Activated naive CD4-positive, alpha-beta T cell treated with anti-CD3 and anti-CD28 coated beads, Interleukin-2, amount 50 U/mL, for 24 hours (primary cell): ENCODE results near the gene MEF2B.
"Not testable (repeated sequence)": the region's sequence is repeated elsewhere in the genome, so short reads cannot be mapped to it uniquely, and the experiment has no call there.

Experiments used
- H3K27ac Mint-ChIP-seq: one replicate; pipeline ENCODE4 v1.8.0; 2021; ENCODE audit warnings: mild to moderate bottlenecking, mixed read lengths
- H3K27me3 Mint-ChIP-seq: one replicate; pipeline ENCODE4 v1.8.0; 2021; ENCODE audit warnings: mixed read lengths
- H3K36me3 Mint-ChIP-seq: one replicate; pipeline ENCODE4 v1.8.0; 2021; ENCODE audit warnings: mixed read lengths
- H3K4me1 Mint-ChIP-seq: one replicate; pipeline ENCODE4 v1.8.0; 2021; ENCODE audit warnings: mixed read lengths
- H3K4me3 Mint-ChIP-seq: one replicate; pipeline ENCODE4 v1.8.0; 2021; ENCODE audit warnings: mild to moderate bottlenecking, mixed read lengths
- H3K9me3 Mint-ChIP-seq: one replicate; pipeline ENCODE4 v1.8.0; 2021; ENCODE audit warnings: mixed read lengths

MEF2B gene

DNA sequence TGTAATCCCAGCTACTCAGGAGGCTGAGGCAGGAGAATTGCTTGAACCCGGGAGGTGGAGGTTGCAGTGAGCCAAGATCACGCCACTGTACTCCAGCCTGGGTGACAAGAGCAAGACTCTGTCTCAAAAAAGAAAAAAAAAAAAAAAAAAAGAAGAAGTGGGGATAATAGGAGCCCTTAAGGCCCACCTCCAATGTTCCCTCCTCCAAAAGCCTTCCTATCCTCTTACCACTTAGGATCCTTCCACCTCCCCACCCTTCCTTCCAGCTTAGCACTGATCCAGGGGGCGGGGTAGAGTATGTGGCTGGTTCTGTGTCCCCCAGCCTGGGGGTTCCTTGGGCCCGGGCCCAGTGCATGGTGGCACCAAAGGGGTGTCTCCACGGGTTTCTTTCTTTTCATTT is 3.2 kb upstream of the MEF2B start:
- H3K9me3 Mint-ChIP-seq, H3K27me3 Mint-ChIP-seq, H3K36me3 Mint-ChIP-seq, H3K4me3 Mint-ChIP-seq, H3K27ac Mint-ChIP-seq: not testable (repeated sequence)
- peaks cover 19% of the 10 kb centered on the region for H3K4me1 Mint-ChIP-seq

DNA sequence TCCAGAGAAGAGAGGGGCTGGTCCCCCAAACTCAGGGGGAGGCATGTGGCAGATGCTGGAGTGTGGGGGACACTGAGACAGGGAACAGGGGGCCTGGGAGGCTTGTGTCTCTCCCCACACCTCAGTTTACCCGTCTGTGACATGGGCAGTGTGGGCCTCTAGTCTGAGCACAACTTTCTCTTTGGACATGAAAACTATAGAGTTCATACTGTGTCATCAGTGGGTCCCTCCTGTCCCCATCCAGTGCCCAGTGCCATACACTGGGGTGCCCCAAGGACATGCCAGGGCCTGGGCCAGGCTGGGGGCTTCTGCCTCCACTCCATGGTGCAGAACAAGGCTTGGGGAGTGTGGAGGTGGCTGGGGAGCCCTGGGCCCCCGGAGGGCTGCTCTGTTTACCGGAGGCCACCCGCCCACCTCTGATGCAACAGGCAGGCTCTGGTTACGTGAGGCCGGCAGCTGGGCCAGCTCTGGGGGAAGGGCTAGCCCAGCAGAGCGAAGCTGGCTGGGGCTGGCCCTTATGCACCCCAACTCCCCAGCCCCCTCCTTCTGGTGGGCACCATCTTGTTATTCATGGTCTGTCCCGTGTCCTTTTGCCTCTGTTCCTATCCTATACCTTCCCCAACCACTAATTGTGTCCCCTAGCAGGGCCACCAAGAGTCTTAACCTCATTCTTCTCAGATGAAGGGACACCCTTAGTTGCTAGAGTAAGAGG is 1.9 kb upstream of the MEF2B start:
- no peak overlapping the region for H3K4me3 Mint-ChIP-seq
- H3K27ac Mint-ChIP-seq: no peak overlapping the region
- H3K36me3 Mint-ChIP-seq: no peaks in the 10 kb centered on the region
- no peaks in the 10 kb centered on the region for H3K9me3 Mint-ChIP-seq
- H3K27me3 Mint-ChIP-seq: no peaks in the 10 kb centered on the region
- peaks cover 19% of the 10 kb centered on the region for H3K4me1 Mint-ChIP-seq

DNA sequence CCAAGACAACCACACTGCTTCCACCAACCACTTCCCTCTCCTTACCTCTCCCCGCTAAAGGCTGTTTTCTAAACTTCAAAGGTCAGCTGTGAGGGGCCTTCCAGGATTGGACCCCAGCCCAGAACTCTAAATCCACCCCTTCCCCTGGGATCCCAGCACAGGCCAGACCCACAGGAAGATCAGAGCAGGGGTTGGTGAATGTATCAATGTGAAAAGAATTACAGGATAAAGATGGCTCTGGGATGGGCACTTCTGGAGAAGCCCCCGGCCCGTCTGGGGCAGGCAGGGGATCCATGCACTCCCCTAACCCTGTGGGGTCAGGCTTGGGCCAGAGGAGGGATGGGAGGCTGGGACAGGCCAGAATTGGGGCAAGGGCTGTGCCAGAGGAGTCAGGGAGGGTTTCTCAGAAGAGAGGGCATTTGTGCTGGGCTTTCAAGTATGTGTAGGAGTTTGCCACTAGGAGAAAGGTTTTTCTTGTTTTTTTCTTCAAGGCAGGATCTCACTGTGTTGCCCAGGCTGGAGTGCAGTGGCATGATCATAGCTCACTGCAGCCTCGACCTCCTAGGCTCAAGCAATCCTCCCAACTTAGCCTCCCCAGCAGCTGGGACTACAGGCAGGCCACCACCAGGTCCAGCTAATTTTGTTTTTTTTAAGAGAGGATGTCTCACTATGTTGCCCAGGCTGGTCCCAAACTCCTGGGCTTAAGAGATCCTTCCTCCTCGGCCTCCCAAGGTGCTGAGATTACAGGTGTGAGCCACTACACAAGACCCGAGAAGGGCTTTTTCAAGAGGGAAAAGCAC is 1.0 kb upstream of the MEF2B start:
- peak overlapping the region; percentile 59 for H3K27ac Mint-ChIP-seq
- peak overlapping the region; percentile 75 for H3K4me3 Mint-ChIP-seq
- no peaks in the 10 kb centered on the region for H3K9me3 Mint-ChIP-seq
- peaks cover 19% of the 10 kb centered on the region for H3K4me1 Mint-ChIP-seq
- H3K36me3 Mint-ChIP-seq: no peaks in the 10 kb centered on the region
- H3K27me3 Mint-ChIP-seq: no peaks in the 10 kb centered on the region

DNA sequence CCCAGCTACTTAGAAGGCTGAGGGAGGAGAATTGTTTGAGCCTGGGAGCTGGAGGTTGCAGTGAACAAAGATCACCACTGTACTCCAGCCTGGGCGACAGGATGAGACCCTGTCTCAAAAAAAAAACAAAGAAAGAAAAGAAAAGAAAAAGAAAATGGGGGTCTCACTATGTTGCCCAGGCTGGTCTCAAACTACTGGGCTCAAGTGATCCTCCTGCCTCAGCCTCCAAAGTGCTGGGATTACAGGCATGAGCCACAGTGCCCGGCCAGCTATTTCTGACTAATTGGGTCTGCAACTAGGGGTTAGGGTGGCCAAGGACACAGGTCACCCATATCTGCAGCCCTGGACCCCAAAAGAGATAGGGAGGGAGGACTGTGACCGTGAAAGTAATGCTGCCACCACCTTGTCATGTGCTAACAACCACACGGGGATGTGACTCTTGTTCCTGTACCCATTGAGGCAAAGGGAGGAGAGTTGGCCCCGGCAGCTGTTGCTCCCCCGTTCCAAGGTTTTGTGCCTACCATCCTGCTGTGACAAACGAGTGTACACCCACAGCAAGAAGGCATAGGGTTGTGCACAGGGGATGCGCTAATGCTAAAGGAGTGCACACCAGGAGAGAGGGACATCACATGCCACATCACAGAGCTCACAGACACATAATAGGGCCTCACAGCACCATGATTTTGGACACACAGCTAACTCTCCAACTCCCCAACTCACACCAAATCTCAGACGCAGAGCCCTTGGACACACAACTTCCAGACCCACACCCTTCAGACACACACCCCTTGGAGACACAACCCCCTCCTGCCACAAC is 619 bp downstream of the MEF2B start:
- H3K9me3 Mint-ChIP-seq: no peaks in the 10 kb centered on the region
- no peak overlapping the region for H3K27ac Mint-ChIP-seq
- H3K27me3 Mint-ChIP-seq: no peaks in the 10 kb centered on the region
- H3K4me3 Mint-ChIP-seq: peak overlapping the region; percentile 75
- no peaks in the 10 kb centered on the region for H3K36me3 Mint-ChIP-seq
- peaks cover 19% of the 10 kb centered on the region for H3K4me1 Mint-ChIP-seq

DNA sequence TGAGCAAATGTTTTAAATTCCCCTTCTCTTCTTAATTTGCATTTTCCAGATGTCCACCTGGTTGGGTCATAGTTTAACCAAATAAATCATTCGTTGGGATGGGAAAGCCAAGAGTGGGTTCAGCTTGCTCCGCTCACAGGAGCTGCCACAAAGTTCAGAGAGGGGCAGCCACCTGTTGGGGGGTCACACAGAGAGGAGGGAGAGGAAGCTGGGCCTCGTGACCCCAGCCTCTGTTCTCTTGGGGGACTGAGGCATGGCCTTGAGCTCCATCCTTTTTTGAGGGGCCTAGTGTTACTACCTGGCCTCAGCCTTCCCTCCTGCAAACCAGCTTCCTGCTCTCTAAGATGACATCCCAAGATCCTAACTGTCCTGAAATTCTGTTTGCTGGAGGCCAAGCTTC is 2.5 kb downstream of the MEF2B start:
- H3K9me3 Mint-ChIP-seq: no peaks in the 10 kb centered on the region
- no peaks in the 10 kb centered on the region for H3K27me3 Mint-ChIP-seq
- H3K4me3 Mint-ChIP-seq: no peak overlapping the region
- H3K27ac Mint-ChIP-seq: no peak overlapping the region
- H3K4me1 Mint-ChIP-seq: peaks cover 19% of the 10 kb centered on the region
- no peaks in the 10 kb centered on the region for H3K36me3 Mint-ChIP-seq

DNA sequence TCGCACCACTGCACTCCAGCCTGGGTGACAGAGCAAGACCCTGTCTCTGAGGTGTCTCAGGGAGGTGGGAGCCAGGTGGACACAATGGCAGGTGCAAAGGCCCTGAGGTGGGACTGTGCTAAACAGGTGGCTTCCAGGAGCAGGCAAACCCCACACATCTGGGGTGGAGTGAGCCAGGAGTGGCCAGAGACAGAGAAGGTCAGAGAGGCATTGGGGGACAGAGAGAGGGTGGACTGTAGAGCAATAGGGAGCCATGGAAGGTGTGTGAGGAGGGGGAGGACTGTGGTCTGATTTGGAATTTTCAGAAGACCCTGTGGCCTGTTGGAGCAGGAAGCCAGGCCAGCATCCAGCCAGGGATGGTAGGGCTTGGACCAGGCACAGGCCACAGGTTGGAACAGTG is 4.7 kb downstream of the MEF2B start:
- no peak overlapping the region for H3K27ac Mint-ChIP-seq
- H3K27me3 Mint-ChIP-seq: no peaks in the 10 kb centered on the region
- H3K9me3 Mint-ChIP-seq: no peaks in the 10 kb centered on the region
- peaks cover 18% of the 10 kb centered on the region for H3K4me1 Mint-ChIP-seq
- H3K4me3 Mint-ChIP-seq: no peak overlapping the region
- no peaks in the 10 kb centered on the region for H3K36me3 Mint-ChIP-seq

DNA sequence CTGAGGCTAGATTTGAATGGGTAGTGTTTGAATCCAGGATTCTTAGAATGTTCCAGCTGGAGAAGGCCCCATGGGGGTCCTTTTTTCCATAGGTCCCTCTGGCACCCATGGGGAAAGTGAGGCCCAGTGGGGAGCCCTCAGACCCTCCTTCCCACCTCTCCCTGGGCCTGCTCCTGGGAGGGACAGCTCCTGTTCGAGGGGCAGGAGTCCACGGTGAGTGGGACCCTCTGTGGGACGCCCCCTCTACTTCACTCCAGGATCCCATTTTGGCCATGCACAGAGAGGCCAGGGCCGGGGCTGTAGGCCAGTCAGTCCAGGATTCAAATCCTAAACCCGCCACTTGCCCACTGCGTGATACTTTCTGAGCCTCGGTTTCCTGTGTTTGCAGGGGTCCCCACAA is 7.6 kb downstream of the MEF2B start:
- Mint-ChIP-seq H3K27me3 (no peaks in the 10 kb centered on the region), H3K9me3 (no peaks in the 10 kb centered on the region), H3K27ac (no peak overlapping the region)

DNA sequence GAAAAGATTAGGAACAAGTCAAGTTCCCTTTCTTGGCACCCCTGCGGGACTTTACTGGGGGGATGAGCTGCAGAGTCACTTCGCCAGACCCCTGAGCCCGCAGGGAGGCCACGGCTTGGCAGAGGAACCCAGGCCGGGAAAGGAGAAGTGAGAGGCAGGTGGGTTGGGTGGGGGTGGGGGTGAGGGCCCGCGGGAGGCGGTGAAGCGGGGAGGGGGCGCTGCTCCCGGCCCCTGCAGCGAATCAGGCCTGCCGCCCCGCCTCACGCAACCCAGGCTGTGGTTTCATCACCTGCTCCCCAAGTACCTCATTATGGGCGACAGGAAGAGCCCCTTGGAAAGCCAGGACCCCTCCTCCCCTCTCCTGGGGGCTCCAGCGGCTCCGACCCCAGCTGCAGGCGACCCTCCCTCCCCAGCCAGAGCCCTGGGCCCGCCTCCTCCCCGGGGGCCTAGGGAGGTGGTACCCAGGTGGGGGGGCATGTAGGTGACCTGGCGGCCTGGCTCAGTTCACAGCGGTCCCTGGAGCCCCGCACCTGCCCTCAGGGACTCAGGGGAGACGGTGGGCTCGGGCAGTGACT is 9.5 kb downstream of the MEF2B start:
- H3K4me3 Mint-ChIP-seq: no peak overlapping the region
- H3K9me3 Mint-ChIP-seq: no peaks in the 10 kb centered on the region
- H3K27me3 Mint-ChIP-seq: no peaks in the 10 kb centered on the region
- peaks cover 5% of the 10 kb centered on the region for H3K36me3 Mint-ChIP-seq
- H3K27ac Mint-ChIP-seq: no peak overlapping the region
- peaks cover 4% of the 10 kb centered on the region for H3K4me1 Mint-ChIP-seq

More for the DNA sequence above, 7.6 kb downstream of the MEF2B start:
- peaks cover 4% of the 10 kb centered on the region for H3K4me1 Mint-ChIP-seq
- H3K4me3 Mint-ChIP-seq: no peak overlapping the region
- no peaks in the 10 kb centered on the region for H3K36me3 Mint-ChIP-seq

DNA sequence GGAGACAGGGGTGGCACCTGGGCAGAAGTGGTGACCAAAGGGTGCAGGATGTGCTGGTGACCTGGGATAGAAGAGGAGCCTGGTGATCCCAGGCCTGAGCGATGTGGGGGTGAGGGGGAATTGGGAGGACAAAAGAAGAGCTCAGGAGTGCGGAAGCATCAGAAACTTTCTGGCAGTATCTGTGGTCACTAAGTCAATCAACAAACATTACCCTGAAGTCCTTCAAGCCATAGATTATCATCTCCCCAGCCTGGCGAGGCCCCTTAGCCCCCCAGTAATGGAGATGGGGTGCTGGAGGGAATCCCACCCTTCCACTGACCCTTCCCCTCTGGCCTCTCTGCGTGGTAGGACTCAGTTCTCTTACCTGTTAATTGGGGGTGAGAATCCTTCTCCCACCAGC is 10.5 kb downstream of the MEF2B start:
- no peak overlapping the region for H3K4me3 Mint-ChIP-seq
- no peak overlapping the region for H3K27ac Mint-ChIP-seq
- H3K27me3 Mint-ChIP-seq: no peaks in the 10 kb centered on the region
- H3K9me3 Mint-ChIP-seq: no peaks in the 10 kb centered on the region
- H3K36me3 Mint-ChIP-seq: peaks cover 5% of the 10 kb centered on the region
- peaks cover 4% of the 10 kb centered on the region for H3K4me1 Mint-ChIP-seq

DNA sequence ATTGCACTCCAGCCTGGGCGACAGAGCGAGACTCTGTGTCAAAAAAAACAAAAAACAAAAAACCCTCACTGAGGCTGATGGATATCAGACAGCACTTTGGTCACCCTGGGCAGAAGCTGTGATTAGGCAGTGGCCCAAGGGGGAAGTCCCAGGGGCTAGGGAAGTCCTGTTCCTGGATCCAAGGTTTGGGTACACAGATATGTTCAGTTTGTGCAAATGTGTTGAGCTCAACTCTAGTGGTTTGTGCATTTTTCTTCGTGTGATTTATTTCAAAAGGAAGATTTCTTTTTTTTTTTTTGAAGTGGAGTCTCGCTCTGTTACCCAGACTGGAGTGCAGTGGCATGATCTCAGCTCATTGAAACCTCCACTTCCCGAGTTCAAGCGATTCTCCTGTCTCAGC is 12.3 kb downstream of the MEF2B start:
- Mint-ChIP-seq H3K4me1 (peaks cover 4% of the 10 kb centered on the region), H3K27ac (no peak overlapping the region), H3K4me3 (no peak overlapping the region), H3K36me3 (peaks cover 5% of the 10 kb centered on the region), H3K27me3 (no peaks in the 10 kb centered on the region), H3K9me3 (no peaks in the 10 kb centered on the region)

DNA sequence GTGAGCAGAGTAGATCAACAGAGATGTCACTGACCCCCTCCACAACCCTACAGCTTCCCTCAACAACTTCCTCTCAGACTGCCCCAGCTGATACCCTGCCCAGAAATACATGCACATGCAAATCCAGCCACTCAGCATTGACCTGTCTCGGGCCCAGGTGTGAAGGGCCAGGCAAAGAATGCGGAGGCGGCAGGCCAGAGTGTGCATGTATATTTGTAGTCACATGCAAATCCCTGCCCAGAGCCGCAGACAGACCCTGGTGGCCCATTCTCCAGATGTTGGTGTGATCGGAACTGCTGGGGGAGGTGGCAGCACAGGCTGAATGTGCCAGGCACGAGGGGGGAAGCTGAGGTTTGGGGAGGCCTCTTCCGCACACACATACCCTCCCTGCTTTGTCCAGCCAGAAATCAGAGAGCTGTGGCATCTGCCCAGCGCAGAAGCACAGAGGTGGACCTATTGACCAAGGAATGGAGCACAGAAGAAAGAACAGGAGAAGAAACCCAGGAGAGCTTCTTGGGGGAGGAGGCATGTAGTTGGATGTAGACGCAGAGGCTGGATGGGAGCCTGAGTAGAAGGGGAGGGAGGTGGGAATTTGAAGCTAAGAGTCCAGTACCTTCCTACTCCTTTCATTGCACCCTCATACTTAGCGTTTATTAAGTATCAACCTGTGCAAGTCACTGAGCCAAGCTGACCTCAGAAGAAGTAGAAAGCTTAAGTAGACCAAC is 14.4 kb downstream of the MEF2B start:
- Mint-ChIP-seq H3K4me1 (no peaks in the 10 kb centered on the region), H3K9me3 (no peaks in the 10 kb centered on the region), H3K4me3 (no peak overlapping the region), H3K36me3 (peaks cover 5% of the 10 kb centered on the region), H3K27ac (no peak overlapping the region), H3K27me3 (no peaks in the 10 kb centered on the region)

DNA sequence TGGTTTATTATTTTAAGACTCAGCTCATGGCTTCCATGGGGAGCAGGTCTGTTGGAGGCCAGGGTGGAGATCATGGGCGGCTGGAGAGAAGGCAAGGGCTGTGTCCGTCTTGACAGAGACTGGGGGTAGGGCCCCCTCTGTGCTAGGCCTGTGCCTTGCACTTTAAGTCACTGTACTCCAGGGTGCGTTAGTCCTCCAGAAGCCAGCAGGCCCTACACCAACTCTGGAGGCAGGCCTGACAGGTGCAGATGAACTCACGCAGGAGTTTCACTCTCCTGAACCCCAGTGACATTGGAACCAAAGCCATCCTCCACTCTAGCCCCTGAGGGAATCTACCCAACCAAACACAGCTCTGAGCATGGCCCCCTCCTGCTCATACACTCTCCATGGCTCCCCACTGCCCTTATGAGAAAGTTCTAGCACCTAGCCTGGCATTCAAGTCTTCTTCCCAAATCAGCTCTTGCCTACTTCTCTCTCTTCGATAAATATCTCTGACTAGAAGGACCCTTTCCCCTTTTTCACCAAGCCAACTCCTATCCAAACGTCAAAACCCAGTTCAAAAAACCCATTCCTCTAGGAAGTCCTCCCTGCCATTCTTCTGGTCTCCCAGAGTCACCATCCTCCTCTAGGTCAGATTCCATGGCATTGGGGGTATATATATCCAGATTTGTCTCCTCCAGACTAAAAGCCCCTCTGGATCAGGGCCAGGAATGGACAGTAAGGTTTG is 15.1 kb downstream of the MEF2B start:
- peaks cover 5% of the 10 kb centered on the region for H3K36me3 Mint-ChIP-seq
- H3K4me1 Mint-ChIP-seq: no peaks in the 10 kb centered on the region

DNA sequence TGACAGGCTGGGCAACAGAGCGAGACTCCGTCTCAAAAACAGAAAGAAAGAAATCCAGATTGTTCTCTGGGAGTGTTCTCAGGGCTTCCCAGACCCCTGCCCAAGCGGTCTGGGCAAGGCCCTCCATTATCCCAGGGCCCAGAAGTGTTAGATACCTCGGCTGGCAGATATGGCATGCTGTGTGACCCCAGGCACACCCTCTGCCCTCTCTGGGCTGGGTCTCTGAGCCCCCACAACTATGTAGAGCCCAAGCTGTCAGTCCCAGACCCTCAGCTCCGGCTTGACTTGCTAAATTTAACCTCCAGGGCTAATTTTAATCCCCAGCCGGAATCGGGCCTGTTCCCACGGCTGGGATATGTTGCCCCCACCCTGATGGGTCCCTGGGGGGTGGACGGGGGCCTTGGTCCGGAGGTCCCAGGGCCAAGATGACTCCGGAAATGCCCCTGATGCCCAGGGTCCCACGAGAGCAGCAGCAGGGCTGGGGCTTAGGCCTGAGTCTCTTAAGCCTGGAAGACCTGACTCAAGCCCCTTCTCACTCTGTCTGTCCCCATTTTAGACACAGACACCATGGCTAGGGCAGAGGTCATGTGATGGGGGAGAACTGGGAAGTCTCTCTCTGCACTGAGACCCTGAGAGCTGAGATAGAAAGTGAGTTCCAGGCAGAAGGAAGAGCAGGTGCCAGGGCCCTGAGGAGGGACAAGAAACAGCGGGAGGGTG is 17.2 kb downstream of the MEF2B start:
- Mint-ChIP-seq H3K27ac (no peak overlapping the region), H3K36me3 (peaks cover 5% of the 10 kb centered on the region), H3K4me1 (no peaks in the 10 kb centered on the region)

More for the DNA sequence above, 15.1 kb downstream of the MEF2B start:
- Mint-ChIP-seq H3K4me3 (no peak overlapping the region), H3K27ac (no peak overlapping the region), H3K9me3 (no peaks in the 10 kb centered on the region), H3K27me3 (no peaks in the 10 kb centered on the region)

DNA sequence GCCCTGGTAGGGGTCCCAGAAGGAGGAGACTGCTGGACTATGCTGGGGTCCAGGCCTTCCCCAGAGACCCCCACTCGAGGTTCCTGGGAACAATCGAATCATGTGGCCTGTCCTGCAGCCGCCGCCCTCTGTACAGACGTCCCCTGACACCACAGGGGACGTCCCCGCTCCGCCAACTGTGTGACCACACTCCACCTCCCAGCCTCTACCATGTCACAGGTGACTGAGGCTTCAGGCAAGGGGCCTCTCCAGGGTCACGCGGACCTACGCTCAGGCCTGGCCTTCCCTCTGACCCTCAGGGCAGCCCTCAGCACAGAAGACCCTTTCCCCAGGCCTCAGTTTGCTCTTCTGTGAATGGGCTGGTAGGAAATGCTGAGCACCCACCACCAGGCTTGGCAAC is 18.6 kb downstream of the MEF2B start:
- Mint-ChIP-seq H3K4me1 (no peaks in the 10 kb centered on the region), H3K27ac (no peak overlapping the region), H3K9me3 (no peaks in the 10 kb centered on the region), H3K27me3 (no peaks in the 10 kb centered on the region), H3K36me3 (peaks cover 7% of the 10 kb centered on the region), H3K4me3 (no peak overlapping the region)

More for the DNA sequence above, 17.2 kb downstream of the MEF2B start:
- Mint-ChIP-seq H3K9me3 (no peaks in the 10 kb centered on the region), H3K27me3 (no peaks in the 10 kb centered on the region), H3K4me3 (no peak overlapping the region)
